Keratinocyte (primary cell): Measurements from ENCODE around the gene PTPN5. TPM values are rescaled to one million over a fixed set of nuclear protein-coding genes. Genes with fewer than 3 reads are reported as not detected.

ENCODE experiments used
- DNase-seq: peaks from one replicate; pipeline ENCODE4 v3.0.0-alpha.2; 2011; ENCODE audit warnings: low read depth, missing footprints, low spot score
- FAIRE-seq: peaks from 2 replicates; lab custom pipeline; 2011; peaks lifted over from hg19 to GRCh38; lab: Jason Lieb, UNC
- H2AFZ ChIP-seq: 2 replicates; pipeline ENCODE4 v1.6.0; 2012; ENCODE audit warnings: low read length, control low read depth, inconsistent platforms; ENCODE audit not compliant: control insufficient read depth
- H3K27ac ChIP-seq: 2 replicates; pipeline ENCODE4 v1.5.1; 2011; ENCODE audit warnings: low read length; ENCODE audit not compliant: control insufficient read depth, insufficient read depth
- H3K27me3 ChIP-seq: 3 replicates; pipeline ENCODE4 v1.6.0; 2011; ENCODE audit warnings: low read length; ENCODE audit not compliant: control insufficient read depth, insufficient read depth; ENCODE audit errors: extremely low read depth
- H3K36me3 ChIP-seq, 2 experiments: 2 replicates in 1 of 2; 3 replicates in 1 of 2; pipeline ENCODE4 v1.5.1; 2011; ENCODE audit warnings: low read length in 2 of 2, mild to moderate bottlenecking in 1 of 2; ENCODE audit not compliant: control insufficient read depth in 2 of 2, insufficient read depth in 2 of 2; ENCODE audit errors: extremely low read depth in 1 of 2
- H3K4me1 ChIP-seq: 3 replicates; pipeline ENCODE4 v1.5.1; 2011; ENCODE audit warnings: low read length; ENCODE audit not compliant: control insufficient read depth, insufficient read depth; ENCODE audit errors: extremely low read depth
- H3K4me2 ChIP-seq: 3 replicates; pipeline ENCODE4 v1.6.0; 2011; ENCODE audit warnings: low read depth, low read length; ENCODE audit not compliant: control insufficient read depth, insufficient read depth; ENCODE audit errors: extremely low read depth
- H3K4me3 ChIP-seq, 3 experiments: fragments of 200-600 bp in 1 of 3; sonication (generic) in 1 of 3; 2 replicates in 2 of 3; 3 replicates in 1 of 3; pipeline ENCODE4 v1.5.1; 2011 to 2016; ENCODE audit warnings: low read length in 3 of 3, mild to moderate bottlenecking in 3 of 3, control low read depth in 2 of 3, inconsistent platforms in 1 of 3, low read depth in 1 of 3, mixed read lengths in 1 of 3, mixed run types in 1 of 3, moderate library complexity in 1 of 3; ENCODE audit not compliant: control insufficient read depth in 2 of 3, insufficient read depth in 2 of 3; ENCODE audit errors: extremely low read depth in 1 of 3
- H3K79me2 ChIP-seq: 2 replicates; pipeline ENCODE4 v1.6.0; 2012; ENCODE audit warnings: low read length; ENCODE audit not compliant: control insufficient read depth, insufficient read depth
- H3K9ac ChIP-seq: 3 replicates; pipeline ENCODE4 v1.6.0; 2011; ENCODE audit warnings: low read length; ENCODE audit not compliant: control insufficient read depth, insufficient read depth; ENCODE audit errors: extremely low read depth
- H3K9me1 ChIP-seq: 3 replicates; pipeline ENCODE4 v1.6.0; 2011; ENCODE audit warnings: low read length; ENCODE audit not compliant: control insufficient read depth, insufficient read depth; ENCODE audit errors: extremely low read depth
- H3K9me3 ChIP-seq: 2 replicates; pipeline ENCODE4 v1.5.1; 2012; ENCODE audit warnings: low read depth, low read length; ENCODE audit not compliant: control insufficient read depth
- H4K20me1 ChIP-seq: 3 replicates; pipeline ENCODE4 v1.6.0; 2011; ENCODE audit warnings: low read length; ENCODE audit not compliant: control insufficient read depth, insufficient read depth; ENCODE audit errors: extremely low read depth
- EZH2 ChIP-seq: IDR thresholded peaks from one replicate; pipeline ENCODE4 v1.6.1; 2012; ENCODE audit warnings: inconsistent platforms, mild to moderate bottlenecking, low read length, moderate library complexity
- dilution Hi-C: fragments of 300-500 bp; cut with MboI; formaldehyde crosslinking; loops from one replicate; pipeline ENCODE4 v1.7.0; 2020; ENCODE audit warnings: low sequenced_read_pairs; ENCODE audit not compliant: extremely low pct_ligation_motif_present
- polyA plus RNA-seq, 5 experiments: library from polyadenylated mRNA; depleted of rRNA in 3 of 5; stranded (reverse) in 3 of 5; stranded (forward) in 1 of 5; unstranded in 1 of 5; fragments of >200 nt; gene quantifications; 1 replicate in 1 of 5; 2 replicates in 3 of 5; 3 replicates in 1 of 5; pipeline versions ENCODE4 v1.2.1 to v1.2.3, GENCODE V29; 2011 to 2012; ENCODE audit warnings: missing spikeins in 2 of 5, low read depth in 1 of 5, low replicate concordance in 1 of 5
- TF ChIP-seq, protein P1 (sequence below), 3 experiments: IDR thresholded peaks in 1 of 3; conservative IDR thresholded peaks in 1 of 3; optimal IDR thresholded peaks in 1 of 3; 2 replicates in 2 of 3; 3 replicates in 1 of 3; pipeline versions ENCODE3 to v1.5.1; 2011; ENCODE audit warnings: low read length in 3 of 3, mild to moderate bottlenecking in 3 of 3, moderate library complexity in 2 of 3, control low read depth in 1 of 3, inconsistent platforms in 1 of 3; ENCODE audit not compliant: insufficient read depth in 2 of 3; ENCODE audit errors: extremely low read depth in 1 of 3

Gene PTPN5
- polyA plus RNA-seq, 1 donor (not counting 4 experiments of a cell fraction or from before 2014, with no cell fraction given), result not detected

DNA sequence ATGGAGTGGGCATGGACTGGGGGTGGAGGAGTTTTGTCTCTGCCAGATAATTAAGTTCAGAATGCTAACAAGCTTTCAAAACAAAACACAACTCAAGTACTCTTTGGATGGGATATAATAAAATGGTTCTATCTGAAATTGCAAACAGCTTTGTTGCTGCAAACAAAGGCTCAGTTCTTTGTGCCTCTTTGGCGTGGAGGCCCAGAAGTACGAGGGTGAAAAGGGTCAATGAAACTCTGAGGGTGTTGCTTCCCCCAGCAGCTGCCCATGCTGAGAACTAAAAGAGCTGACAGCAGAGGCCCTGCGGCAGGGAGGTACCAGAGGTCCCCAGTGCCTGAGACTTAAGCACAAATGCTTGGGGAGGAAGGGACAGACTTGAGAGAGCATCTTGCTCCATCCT, 39.1 kb downstream of the PTPN5 start:
- Histone ChIP-seq H3K9me3 (no peaks in the 10 kb centered on the region), H3K27ac (no peak overlapping the region), H3K4me1 (peaks cover 12% of the 10 kb centered on the region), H3K4me3 (no peak overlapping the region), H3K27me3 (no peaks in the 10 kb centered on the region), H3K9me1 (no peaks in the 10 kb centered on the region), H2AFZ (no peak overlapping the region), H3K9ac (no peak overlapping the region), H3K36me3 (no peaks in the 10 kb centered on the region), H3K79me2 (no peaks in the 10 kb centered on the region), H4K20me1 (no peaks in the 10 kb centered on the region), H3K4me2 (no peak overlapping the region)
- FAIRE-seq (no peak), DNase-seq (no peak)
- TF ChIP-seq, protein P1, sequence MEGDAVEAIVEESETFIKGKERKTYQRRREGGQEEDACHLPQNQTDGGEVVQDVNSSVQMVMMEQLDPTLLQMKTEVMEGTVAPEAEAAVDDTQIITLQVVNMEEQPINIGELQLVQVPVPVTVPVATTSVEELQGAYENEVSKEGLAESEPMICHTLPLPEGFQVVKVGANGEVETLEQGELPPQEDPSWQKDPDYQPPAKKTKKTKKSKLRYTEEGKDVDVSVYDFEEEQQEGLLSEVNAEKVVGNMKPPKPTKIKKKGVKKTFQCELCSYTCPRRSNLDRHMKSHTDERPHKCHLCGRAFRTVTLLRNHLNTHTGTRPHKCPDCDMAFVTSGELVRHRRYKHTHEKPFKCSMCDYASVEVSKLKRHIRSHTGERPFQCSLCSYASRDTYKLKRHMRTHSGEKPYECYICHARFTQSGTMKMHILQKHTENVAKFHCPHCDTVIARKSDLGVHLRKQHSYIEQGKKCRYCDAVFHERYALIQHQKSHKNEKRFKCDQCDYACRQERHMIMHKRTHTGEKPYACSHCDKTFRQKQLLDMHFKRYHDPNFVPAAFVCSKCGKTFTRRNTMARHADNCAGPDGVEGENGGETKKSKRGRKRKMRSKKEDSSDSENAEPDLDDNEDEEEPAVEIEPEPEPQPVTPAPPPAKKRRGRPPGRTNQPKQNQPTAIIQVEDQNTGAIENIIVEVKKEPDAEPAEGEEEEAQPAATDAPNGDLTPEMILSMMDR (optimal IDR thresholded peaks at IDR 0.05 in 1 of 3, IDR thresholded peaks at IDR 0.05 in 1 of 3, conservative IDR thresholded peaks at IDR 0.05 in 1 of 3; ENCODE audit: extremely low read depth in 1 of 3, insufficient read depth in 2 of 3, low read length in 3 of 3), result no peak
- dilution Hi-C loops, result no loop called here

DNA sequence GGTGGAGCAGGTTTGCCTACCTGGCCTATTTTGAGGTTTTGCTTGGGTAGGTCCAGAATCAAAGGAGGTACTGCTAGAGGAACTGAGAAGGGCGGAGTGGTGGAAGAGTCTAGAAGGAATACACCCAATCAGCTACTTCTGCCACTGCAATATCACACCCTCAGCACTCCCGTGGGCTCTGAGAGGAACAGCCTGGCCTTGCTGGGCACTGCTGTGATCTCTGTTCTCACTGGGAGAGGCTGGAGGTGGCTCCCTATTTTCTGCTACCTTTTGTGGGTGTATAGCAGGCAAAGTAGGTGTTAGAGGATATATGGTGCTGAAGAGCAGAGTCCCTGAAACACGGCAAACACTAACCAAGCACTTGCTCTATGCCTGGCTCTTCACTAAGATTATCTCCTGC, 40.7 kb downstream of the PTPN5 start:
- dilution Hi-C loops, result no loop called here
- no peak for FAIRE-seq
- TF ChIP-seq, protein P1 (optimal IDR thresholded peaks at IDR 0.05 in 1 of 3, IDR thresholded peaks at IDR 0.05 in 1 of 3, conservative IDR thresholded peaks at IDR 0.05 in 1 of 3; ENCODE audit: extremely low read depth in 1 of 3, insufficient read depth in 2 of 3, low read length in 3 of 3), result no peak
- no peak for TF ChIP-seq EZH2

More for the DNA sequence above, 40.7 kb downstream of the PTPN5 start:
- no peak overlapping the region for H3K4me3 ChIP-seq
- no peaks in the 10 kb centered on the region for H3K79me2 ChIP-seq
- H3K9ac ChIP-seq, result no peak overlapping the region
- H2AFZ ChIP-seq, result no peak overlapping the region
- no peaks in the 10 kb centered on the region for H3K36me3 ChIP-seq
- H3K4me1 ChIP-seq, result peaks cover 12% of the 10 kb centered on the region
- H3K27ac ChIP-seq, result no peak overlapping the region
- no peaks in the 10 kb centered on the region for H3K9me3 ChIP-seq
- no peak for DNase-seq
- no peak overlapping the region for H3K4me2 ChIP-seq
- no peaks in the 10 kb centered on the region for H4K20me1 ChIP-seq
- no peaks in the 10 kb centered on the region for H3K9me1 ChIP-seq
- no peaks in the 10 kb centered on the region for H3K27me3 ChIP-seq
